Measurements from ENCODE around the gene OR2J3.
"Not testable (repeated sequence)": the region's sequence is repeated elsewhere in the genome, so short reads cannot be mapped to it uniquely, and the experiment has no call there.

Gene OR2J3

DNA sequence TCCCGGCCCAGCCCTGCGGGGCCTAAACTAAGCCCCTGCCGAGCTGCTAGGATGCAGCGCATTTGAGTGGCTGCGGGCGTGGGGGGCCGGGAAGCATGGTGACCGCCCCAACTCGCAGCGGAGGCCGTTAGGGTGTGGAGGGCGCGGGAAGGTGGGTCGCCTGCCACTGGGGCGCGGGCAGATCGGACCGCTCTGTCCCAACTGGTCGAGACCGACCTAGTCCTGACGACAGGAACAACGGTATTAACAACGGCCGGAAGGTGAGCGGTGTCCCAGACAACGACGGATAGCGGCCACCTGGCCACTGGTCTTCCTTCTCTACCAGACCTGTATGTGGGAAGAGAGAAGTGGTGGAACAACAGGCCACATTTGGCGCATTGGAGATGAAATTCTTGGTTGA is 52.1 kb downstream of the OR2J3 start:
- DNase-seq (ENCODE audit: low read depth in 1 of 2, low spot score in 1 of 2), result not testable (repeated sequence)
